NB4 (cell line): ENCODE data around the gene ACOT11.

Experiments
- POLR2A ChIP-seq: IDR thresholded peaks from 2 replicates; pipeline ENCODE4 v1.6.1; 2011; ENCODE audit warnings: mild to moderate bottlenecking; ENCODE audit not compliant: insufficient read length; ENCODE audit errors: extremely low read depth
- TF ChIP-seq, protein P1 (sequence below): IDR thresholded peaks from one replicate; pipeline ENCODE4 v1.5.1; 2012; ENCODE audit warnings: low read depth, low read length

DNA sequence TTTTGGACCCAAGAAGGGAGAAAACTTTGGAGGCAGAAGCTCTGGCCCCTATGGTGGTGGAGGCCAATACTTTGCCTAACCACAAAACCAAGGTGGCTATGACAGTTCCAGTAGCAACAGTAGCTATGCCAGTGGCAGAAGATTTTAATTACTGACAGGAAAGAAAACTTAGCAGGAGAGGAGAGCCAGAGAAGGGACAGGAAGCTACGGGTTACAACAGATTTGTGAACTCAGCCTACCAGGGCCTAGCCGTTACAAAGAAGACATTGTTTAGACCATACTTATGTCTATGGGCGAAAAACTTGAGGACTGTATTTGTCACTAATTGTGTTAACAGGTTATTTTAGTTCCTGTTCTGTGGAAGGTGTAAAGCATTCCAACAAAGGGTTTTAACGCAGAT lies 10.4 kb upstream of the ACOT11 start:
- TF ChIP-seq, protein P1, sequence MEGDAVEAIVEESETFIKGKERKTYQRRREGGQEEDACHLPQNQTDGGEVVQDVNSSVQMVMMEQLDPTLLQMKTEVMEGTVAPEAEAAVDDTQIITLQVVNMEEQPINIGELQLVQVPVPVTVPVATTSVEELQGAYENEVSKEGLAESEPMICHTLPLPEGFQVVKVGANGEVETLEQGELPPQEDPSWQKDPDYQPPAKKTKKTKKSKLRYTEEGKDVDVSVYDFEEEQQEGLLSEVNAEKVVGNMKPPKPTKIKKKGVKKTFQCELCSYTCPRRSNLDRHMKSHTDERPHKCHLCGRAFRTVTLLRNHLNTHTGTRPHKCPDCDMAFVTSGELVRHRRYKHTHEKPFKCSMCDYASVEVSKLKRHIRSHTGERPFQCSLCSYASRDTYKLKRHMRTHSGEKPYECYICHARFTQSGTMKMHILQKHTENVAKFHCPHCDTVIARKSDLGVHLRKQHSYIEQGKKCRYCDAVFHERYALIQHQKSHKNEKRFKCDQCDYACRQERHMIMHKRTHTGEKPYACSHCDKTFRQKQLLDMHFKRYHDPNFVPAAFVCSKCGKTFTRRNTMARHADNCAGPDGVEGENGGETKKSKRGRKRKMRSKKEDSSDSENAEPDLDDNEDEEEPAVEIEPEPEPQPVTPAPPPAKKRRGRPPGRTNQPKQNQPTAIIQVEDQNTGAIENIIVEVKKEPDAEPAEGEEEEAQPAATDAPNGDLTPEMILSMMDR: no peak
- no peak for TF ChIP-seq POLR2A
